Activated naive CD4-positive, alpha-beta T cell (primary cell): Measurements from ENCODE around the gene SOSTDC1.
"Not testable (repeated sequence)": the region's sequence is repeated elsewhere in the genome, so short reads cannot be mapped to it uniquely, and the experiment has no call there.

Experiments
- DNase-seq, 4 experiments: peaks; one replicate each; lab custom pipeline; 2025; lab: John Stamatoyannopoulos, UW

SOSTDC1 gene

DNA sequence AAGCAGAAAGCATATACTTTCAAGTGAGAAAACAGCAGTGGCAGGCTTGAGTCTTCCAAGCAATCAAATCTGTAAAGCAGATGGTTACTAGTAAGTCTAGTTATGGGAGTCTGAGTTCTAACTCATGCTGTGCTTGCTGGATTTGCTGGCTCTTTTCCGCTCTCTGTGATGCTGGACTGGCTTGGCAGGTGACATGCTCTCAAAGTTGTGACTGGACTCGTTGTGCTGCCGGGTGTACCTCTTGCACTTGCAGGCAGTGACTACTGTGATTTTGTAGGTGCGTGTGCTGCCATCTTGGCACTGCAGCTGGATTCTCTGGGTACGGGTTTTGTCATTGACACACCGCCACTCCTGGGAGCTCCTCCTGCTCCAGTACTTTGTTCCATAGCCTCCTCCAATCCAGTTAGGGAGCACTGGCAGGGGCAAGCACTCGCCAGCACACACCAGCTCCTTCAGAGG lies 3.1 kb downstream of the SOSTDC1 start:
- DNase-seq: no peak

DNA sequence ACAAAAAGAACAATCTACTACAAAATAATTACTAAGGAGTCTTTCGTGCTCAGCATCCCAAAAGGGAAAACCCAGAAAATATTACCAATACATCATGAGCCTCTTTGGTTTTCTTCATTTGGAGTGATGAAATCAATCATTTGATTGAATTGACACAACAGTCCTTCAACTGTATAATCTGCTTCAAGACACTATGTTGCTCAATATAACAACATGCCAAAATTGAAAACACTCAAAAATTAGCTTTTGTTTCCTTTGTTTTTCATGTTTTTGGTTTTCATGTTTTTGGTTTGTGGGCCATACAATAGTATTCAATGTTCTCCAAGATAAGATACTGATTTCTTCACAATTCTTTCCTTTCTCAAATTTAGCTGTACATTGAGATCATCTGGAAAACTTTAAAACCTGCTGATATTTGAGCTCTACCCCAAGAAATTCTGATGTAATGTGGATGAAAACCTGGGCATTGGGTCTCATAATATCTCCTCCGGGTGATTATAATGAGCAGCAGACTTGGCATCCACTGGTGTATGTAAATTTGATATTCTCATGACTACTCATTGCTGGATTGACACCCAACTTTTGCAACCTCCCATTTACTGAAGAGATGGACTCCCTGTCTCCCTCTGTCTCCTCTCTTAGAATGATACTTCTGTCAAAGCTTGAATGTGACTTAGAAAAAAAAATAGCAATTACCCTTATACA lies 4.6 kb downstream of the SOSTDC1 start:
- no peak for DNase-seq

DNA sequence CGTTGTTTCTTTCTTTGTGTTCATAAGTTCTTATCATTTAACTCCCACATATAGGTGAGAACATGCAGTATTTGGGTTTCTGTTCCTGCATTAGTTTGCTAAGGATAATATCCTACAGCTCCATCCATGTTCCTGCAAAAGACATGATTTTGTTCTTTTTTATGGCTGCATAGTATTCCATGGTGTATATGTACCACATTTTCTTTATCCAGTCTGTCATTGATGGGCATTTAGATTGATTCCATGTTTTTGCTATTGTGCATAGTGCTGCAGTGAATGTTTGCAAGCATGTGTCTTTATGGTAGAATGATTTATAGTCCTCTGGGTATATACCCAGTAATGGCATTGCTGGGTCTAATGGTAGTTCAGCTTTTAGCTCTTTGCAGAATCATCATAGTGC lies 9.2 kb downstream of the SOSTDC1 start:
- DNase-seq: not testable (repeated sequence)

DNA sequence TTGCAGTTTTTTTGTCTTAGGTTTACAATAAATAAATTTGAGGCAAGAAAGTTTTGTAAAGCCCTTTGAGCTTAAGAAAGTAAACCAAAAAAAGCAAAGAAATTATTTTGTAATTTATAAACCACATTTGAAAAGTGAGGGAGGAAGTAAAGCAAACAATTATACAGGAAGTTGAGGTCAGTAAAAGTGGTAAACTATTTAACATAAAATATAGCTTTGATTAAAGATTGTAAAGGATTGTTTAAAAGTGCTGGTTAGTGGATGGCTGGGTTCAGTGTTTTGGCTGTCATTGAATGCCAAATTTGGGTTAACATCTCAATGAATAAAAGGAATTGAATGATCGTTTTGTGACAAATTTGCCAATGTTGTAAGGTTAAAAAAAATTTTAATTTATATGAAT lies 9.9 kb downstream of the SOSTDC1 start:
- no peak for DNase-seq

DNA sequence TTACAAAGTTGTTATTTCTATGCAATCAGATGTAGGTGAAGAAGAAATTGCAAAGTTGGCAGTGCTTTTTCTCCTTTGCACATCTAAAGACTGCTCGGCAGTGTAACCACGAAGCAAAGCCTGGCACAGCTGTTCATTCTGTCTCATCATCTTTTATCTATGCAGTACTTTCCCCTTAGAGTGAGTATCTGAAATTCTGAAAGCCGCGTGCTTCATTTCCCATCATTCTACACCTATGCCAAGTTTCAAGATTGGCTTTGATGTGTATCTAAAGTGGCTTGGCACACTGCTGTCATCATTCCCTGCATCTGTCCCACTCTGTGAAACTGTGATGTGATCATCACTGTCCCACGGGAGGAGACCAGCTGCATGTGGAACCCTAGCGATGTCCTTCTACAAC lies 15.2 kb downstream of the SOSTDC1 start:
- DNase-seq: no peak

DNA sequence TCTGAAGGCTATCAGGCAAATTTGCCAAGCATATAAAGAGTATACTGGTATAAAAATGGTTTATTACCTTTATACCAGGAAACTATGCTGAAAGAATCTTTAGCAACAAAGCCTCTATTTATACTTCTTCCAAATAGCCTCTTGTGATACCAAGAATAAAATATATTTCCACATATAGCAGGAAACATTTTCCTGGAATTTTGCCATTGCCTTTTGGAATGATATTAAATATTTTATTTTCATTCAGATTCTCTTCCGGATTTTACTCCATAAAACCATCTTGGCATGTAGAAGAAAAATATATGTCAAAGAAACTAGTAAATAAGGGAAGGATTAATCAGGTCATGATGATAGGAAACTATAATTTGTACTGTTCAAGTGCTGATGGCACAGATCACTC lies 17.7 kb downstream of the SOSTDC1 start:
- no peak for DNase-seq

DNA sequence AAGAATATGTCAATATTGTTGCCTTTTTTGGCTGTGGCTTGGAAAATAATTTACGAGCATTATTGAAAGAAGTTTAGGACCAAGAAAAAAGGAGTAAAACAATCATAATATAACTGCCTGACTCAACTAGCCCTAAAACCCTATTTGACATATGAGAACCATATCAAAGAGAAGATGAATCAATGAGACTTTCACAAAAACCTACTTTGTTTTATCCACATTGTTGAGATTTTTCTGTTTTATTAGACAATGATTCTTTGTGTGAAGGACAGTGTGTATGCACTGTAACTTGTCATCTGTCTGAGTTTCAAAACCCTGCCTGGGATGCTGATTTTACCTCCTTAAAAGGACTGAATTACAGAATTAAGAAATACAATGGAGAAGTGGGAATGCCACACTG lies 19.0 kb downstream of the SOSTDC1 start:
- no peak for DNase-seq

DNA sequence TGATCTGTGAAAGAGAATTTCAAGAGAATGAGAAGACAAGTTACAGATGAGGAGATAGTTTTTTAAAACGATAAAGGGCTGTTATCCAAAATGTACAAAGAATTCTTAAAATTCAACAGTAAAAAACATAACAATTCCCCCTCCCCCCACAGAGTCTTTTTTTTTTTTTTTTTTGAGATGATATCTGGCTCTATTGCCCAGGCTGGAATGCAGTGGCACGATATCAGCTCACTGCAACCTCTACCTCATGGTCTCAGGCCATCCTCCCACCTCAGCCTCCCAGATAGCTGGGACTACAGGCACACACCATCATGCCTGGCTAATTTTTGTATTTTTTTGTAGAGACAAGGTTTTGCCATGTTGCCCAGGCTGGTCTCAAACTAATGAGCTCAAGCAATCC lies 21.7 kb downstream of the SOSTDC1 start:
- not testable (repeated sequence) for DNase-seq

DNA sequence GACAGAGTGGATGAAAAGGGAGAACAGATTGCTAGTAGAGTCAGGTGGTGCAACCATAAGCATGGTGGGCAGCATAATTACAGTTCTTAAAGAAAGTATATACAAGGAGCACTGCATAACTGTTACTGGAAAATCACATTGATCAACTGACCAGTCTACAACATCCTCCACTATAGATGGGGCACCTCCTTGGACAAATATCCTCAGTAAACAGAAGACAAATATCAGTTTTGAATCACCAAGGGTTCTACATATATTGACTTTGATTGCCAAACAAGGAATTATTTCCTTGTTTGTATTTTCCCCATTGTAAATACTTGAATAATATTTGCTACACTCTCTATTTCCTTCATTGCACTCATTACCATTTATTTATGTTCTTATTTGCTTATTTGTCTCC lies 26.6 kb downstream of the SOSTDC1 start:
- DNase-seq: no peak

DNA sequence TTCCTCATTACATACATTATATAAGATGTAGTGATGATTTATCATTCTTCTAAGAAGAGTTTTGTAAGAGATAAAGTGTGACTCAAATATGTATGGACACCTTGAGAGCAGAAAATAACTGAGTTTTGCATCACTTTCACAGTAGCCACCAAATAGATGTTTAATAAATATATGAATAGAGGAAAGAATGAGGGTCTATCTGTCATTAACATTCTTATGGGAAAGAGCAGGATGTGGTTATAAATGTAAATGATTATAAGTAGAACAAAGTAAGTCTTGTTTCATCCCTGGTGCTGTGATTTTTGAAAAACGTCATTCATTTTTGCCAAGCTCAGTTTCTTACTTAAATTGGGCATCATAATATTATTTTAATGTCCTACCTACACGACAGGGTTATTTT lies 29.2 kb downstream of the SOSTDC1 start:
- no peak for DNase-seq

DNA sequence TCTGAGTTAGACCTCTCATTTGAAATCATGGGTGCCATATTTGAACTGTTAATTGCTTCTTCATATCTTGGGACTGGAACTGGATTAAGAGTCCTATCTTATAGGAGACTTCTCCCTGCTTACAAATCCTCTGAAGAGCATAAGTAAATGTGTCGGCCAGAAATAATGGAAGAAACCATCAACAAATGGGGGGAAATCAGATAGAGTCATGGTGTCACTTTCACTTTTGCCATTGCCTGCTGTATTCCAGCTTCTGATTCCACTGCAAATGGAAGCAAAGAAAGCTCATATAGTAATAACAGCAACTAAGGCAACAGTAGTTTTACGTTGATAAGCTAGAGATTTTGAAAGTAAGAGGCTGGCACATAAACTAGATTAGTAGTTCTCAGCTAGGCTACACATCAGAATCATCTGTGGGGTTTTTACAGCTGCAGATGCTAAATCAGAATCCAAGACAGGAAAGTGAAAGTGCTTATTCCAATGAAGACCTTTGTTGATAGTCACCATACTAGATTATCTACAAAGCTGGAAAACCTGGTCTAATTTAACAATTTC lies 31.9 kb downstream of the SOSTDC1 start:
- DNase-seq: no peak

DNA sequence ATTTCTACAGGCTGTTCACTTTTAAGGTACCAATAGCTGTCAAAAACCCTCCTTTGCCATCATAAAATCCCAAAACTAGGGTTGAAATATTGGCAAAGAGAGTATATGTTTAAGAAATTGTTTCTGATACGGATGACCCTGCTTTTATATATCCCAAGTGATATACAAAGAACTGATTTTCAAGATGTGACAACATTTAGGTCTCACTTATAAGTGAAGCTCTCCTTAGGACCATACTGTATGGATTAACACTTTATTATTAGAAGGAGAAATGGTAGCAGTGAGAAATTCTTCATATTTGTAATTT lies 33.2 kb downstream of the SOSTDC1 start:
- no peak for DNase-seq

DNA sequence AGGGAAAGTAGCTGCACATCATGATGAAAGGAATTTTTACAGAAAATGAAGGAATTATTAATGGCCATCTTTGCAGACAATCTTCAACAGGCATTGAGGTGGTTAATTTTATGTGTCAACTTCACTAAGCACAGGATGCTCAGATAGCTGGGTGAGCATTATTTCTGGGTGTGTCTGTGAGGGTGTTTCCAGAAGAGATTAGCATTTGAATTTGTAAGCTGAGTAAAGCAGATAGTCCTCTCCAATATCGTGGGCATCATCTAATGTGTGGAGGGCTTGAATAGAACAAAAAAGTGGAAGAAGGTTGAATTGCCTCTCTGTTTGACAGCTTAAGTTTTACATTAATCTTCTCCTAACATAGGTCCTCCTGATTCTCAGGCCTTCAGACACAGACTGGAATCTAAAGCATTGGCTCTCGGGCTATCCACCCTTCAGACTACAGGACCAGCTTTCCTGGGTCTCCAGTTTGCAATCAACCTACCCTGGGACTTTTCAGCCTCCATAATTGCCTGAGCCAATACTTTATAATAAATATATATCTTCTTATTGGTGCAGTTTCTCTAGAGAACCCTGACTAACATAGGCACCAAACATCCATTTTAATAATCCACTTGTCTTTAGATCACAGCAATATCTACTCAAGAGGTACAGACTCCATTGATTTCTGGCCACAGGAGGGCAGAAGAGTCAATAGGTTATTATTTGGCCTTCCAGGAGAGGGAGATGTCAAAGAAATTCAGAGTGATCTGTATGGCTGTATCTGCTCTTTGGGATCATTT lies 33.7 kb downstream of the SOSTDC1 start:
- no peak for DNase-seq

DNA sequence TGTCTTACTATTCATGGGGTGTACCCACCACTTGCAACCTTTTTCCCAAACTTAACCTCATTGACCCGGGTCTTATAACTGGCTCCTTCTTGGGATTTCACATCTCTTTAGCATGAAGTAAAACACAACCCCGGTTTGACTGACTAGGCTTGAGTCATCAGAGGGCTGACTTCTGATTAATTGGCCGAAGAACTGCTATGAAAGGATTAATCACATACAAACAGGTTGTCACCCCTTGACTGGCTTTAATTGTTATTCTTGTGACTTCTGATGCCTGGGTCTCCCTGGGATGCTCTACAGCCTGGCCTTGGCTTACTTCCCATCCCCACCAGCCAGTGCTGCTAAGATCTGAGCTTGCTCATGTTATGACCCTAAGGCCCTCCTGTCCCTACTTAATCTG lies 35.4 kb downstream of the SOSTDC1 start:
- DNase-seq: no peak

DNA sequence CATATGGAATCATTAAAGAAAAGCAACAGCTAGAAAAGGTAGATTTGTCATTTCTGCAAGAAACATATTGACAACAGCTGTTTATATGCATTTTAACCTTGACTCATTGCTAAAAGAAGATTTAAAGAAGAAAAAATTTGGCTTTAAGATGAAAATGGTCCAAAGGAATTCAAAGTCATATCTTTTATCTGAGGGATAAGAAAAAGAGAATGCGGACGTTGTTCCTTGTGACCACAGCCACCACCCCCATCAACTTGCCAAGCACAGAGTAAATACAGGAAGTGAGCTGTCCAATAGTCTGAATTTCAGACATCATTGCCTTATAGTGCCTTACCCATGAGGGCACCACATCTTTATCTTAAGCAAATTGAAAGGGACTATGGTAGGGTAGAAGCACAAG lies 36.9 kb downstream of the SOSTDC1 start:
- DNase-seq: no peak

DNA sequence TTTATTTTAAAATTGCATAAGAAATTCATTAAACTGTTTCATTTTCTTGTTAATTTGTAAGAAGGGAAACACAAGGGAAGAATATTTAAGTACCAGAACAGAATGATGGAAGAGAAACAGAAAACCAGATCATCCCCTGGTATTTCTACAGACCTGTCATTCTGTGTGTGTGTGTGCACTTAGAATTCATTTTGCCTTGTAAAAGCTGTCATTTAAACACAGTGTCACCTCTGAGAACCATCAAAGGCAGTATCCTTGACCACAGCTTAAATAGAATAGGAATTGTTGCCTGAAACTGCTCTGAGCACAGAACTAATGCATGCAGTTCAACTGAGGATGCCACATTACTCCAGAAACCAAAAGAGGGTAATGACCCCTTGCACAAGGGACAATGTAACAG lies 37.4 kb downstream of the SOSTDC1 start:
- no peak for DNase-seq

DNA sequence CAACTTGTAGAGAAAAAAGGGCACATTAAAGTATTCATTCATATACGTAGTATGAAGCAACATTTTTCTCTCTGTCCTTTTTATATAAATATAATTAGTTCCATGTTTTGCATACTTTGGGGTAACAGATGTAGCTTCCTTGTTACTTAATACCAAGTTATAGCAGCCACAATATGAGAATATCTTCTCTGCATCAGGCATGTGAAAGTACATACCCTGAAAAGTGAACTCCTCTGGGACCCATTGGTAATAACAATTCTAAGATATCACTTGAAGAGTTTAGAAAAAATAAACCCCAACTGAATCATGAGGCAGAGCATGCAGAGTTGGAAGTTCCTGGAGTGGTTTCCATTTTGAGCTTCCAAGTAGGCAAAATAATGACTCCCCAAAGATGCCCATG lies 41.8 kb downstream of the SOSTDC1 start:
- no peak for DNase-seq

DNA sequence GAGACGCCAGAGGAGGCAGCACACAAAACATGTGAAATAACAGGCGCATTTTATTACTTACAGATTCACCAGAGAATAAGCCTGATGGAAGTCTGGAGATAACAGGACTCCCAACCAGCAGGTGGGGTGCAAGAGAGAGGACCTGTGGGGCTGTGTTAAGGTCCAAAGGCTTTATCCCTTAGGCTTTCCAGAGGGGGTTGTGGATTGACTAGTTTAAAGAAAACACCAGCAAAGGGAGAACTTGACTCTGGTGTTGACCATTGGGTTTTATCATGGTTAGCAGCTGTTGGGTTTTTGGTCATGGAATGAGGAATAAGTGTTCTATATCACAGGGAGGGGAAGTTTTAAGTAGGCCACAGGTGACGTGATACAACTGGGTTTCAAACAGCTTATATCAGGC lies 42.6 kb downstream of the SOSTDC1 start:
- no peak for DNase-seq

DNA sequence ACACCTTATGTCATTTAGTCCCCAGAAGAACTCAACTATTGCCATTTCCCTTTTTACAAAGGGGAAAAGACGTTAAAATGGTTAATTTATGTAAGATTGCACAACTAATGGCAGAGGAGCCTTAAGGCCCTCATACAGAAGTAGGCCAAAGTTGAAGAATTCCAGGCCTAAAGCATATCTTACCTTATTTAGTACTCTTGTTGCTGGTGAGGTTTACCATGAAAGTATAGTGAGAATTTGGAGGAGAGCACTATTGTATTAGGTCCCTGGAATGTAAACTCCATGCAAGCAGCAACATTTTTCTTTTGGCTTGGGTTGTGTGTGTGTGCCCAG lies 43.5 kb downstream of the SOSTDC1 start:
- DNase-seq: no peak

DNA sequence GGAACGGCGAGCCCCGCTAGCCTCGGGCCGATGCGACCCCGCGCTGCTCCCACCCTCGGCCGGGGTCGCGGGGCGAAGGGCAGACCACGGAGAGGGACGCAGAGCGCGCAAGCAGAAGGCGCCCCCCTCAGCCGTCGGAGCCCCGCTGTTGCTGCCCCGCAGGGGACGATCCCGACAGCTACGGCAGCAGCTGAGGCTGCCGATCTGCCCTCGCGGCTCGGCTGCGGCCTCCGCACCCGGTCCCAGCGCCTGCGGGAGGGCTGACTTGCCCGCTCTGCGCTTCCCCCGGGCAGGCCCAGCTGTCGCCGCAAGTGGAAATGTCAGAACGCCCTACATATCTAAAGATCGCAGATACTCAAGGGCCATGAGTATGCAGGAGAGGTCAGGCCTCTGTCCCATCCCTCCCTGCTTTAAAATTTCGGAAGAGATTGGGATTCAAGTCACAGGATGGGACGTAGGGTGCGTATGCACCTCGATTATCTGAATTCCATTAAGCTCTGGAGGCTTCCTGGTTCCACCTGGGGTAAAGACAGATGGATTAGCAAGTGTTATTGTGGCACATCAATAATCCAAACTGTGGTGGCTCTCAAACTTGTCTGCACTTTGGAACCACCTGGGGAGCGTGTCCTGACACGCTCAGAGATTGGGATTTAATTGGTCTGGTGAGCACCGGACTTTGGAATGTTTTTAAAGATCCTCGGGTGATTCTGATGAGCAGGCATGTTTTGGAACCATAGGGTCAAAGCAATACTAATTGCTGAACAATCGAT lies 44.0 kb downstream of the SOSTDC1 start, which contains the start of gene CRPPA:
Gene CRPPA (minus strand): TSS at position 206 of the 770 bp plus-strand sequence. CDS start 216 bp downstream, outside the sequence.
- peak in 2 of 4 experiments; percentile 11 to 27 for DNase-seq

DNA sequence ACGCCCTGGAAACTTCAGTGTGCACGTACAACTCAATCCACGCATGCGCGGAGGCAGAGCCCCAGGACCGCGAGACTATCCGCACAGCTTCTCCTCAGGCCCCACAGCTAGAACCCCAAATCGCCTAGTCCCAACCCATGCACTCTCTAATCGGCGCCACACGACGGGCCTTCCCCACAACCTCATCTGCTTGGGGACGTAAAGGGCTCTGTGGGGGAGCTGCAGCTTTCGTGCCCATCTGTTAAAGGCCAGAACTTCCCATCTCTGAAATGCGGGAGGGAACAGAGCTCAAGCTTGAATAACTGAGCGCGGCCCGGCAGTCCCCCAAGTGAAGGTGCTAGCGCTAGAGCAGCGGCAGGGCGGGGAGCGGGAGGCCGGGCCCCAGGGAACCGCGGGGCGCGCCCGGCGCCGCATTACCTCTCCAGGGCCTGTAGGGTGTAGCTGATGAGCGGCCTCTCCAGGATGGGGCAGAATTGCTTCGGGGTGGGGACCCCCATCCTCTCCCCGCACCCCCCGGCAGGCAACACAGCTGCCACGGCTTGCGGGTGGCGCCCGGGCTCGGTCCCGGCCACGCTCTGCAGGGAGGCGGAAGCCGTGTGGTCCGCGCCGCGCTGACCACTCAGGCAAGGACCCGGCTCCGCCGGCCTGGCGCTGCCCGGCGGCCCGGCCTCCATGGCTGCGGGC lies 44.7 kb downstream of the SOSTDC1 start:
- DNase-seq: peak; percentile 16 to 75 (median 62)

DNA sequence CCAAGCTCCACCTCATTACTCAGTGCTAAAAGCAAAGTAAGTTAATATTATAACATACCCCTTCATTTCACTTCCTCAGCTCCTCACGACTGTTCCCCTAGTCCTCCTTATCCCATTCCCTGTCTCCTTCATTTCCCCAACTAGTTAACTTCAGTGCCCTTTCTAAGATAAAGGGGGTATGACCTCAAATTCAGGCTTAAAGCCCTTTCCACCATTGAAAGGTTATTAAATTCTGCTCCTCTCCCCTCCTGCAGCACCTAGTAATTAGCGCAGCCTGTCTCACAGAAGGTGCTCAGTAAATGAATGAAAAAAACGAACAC lies 45.2 kb downstream of the SOSTDC1 start:
- DNase-seq: no peak
